ENCODE results near the gene ID2. TPM values are rescaled to one million over a fixed set of nuclear protein-coding genes. Genes with fewer than 3 reads are reported as not detected.

ID2 gene
- total and polyA plus RNA-seq, 2 of the 13 experiments (the other 11 are each of a cell fraction or from before 2014, with no cell fraction given), result 214 to 719 TPM

GRCh38 chr2:8656160-8656641 is 25.7 kb upstream of the ID2 start (continued):
- TF ChIP-seq AKNA (CRISPR knock-in tag; IDR thresholded peaks at IDR 0.05; ENCODE audit: borderline replicate concordance), result no peak
- peak; percentile 59; the same call in 1 of the 2 replicates for TF ChIP-seq TFDP2 (CRISPR knock-in tag; IDR thresholded peaks at IDR 0.05)
- peak; percentile 40; the same call in 1 of the 2 replicates for TF ChIP-seq SPEN (CRISPR knock-in tag; IDR thresholded peaks at IDR 0.05; ENCODE audit: low read depth)
- TF ChIP-seq IRF1 (CRISPR knock-in tag; IDR thresholded peaks at IDR 0.05; ENCODE audit: low read depth), result no peak
- TF ChIP-seq PLSCR1 (CRISPR knock-in tag; IDR thresholded peaks at IDR 0.05; ENCODE audit: borderline replicate concordance), result no peak
- TF ChIP-seq POGK (CRISPR knock-in tag; conservative IDR thresholded peaks at IDR 0.05), result 0 out of 2 replicates have a peak, but pooled peaks have one; percentile 27
- peak; percentile 72; the same call in 1 of the 2 replicates for TF ChIP-seq ZMYM2 (CRISPR knock-in tag; IDR thresholded peaks at IDR 0.05)
- no peak for TF ChIP-seq ZNF263 (CRISPR knock-in tag; IDR thresholded peaks at IDR 0.05)
- TF ChIP-seq MTA1 (CRISPR knock-in tag; IDR thresholded peaks at IDR 0.05; ENCODE audit: borderline replicate concordance), result no peak
- peak; percentile 53; the same call in 1 of the 2 replicates for TF ChIP-seq TCF7 (IDR thresholded peaks at IDR 0.05; ENCODE audit: low read depth)
- no peak for TF ChIP-seq ZNF572 (CRISPR knock-in tag; IDR thresholded peaks at IDR 0.05)
- no peak for TF ChIP-seq SIN3B (IDR thresholded peaks at IDR 0.05; ENCODE audit: low read length)
- no peak for TF ChIP-seq KAT7 (CRISPR knock-in tag; IDR thresholded peaks at IDR 0.05; ENCODE audit: borderline replicate concordance)
- no peak for TF ChIP-seq HOXD1 (CRISPR knock-in tag; IDR thresholded peaks at IDR 0.05)
- no peak for TF ChIP-seq CC2D1A (CRISPR knock-in tag; IDR thresholded peaks at IDR 0.05)
- 0 out of 2 replicates have a peak, but pooled peaks have one; percentile 57 for TF ChIP-seq ZBTB7B (CRISPR knock-in tag; IDR thresholded peaks at IDR 0.05)
- TF ChIP-seq HNRNPH1 (optimal IDR thresholded peaks at IDR 0.05; ENCODE audit: low read depth, low read length), result no peak
- no peak for TF ChIP-seq TFDP1 (CRISPR knock-in tag; IDR thresholded peaks at IDR 0.05; ENCODE audit: borderline replicate concordance)
- TF ChIP-seq ISX (CRISPR knock-in tag; conservative IDR thresholded peaks at IDR 0.05), result no peak
- peak; percentile 44; the same call in 1 of the 2 replicates for TF ChIP-seq HOXA3 (CRISPR knock-in tag; IDR thresholded peaks at IDR 0.05)

Measured in HepG2 (cell line).